Retinal pigment epithelial cell (primary cell): Measurements from ENCODE around the gene RAB7B.

ENCODE experiments used
- DNase-seq: peaks from one replicate; pipeline ENCODE4 v3.0.0-alpha.2; 2010; ENCODE audit warnings: low read depth
- H3K4me3 ChIP-seq: 2 replicates; pipeline ENCODE4 v1.5.1; 2011; ENCODE audit warnings: mild to moderate bottlenecking, low read length, control low read depth, moderate library complexity
- CTCF ChIP-seq: conservative IDR thresholded peaks from 2 replicates; pipeline ENCODE4 v1.5.1; 2011; ENCODE audit warnings: low read depth, low read length, control low read depth, inconsistent platforms

The RAB7B gene

GRCh38 chr1:206021626-206022365 is 18.6 kb upstream of the RAB7B start:
- no peak for TF ChIP-seq CTCF
- H3K4me3 ChIP-seq, result no peak overlapping the region
- DNase-seq, result no peak

- TF ChIP-seq CTCF, result no peak
- no peak for DNase-seq
- H3K4me3 ChIP-seq, result no peak overlapping the region
Observed at GRCh38 chr1:206021008-206021625, 17.9 kb upstream of the RAB7B start.

- H3K4me3 ChIP-seq, result no peak overlapping the region
- TF ChIP-seq CTCF, result no peak
- DNase-seq, result no peak
Observed at GRCh38 chr1:206020393-206021007, 17.3 kb upstream of the RAB7B start.

GRCh38 chr1:206015071-206015470 is 11.9 kb upstream of the RAB7B start:
- no peak overlapping the region for H3K4me3 ChIP-seq
- DNase-seq, result no peak
- TF ChIP-seq CTCF, result no peak

- no peak for TF ChIP-seq CTCF
- no peak overlapping the region for H3K4me3 ChIP-seq
- no peak for DNase-seq
Observed at GRCh38 chr1:206014601-206015000, 11.4 kb upstream of the RAB7B start.

GRCh38 chr1:206013026-206013795 is 10.0 kb upstream of the RAB7B start:
- no peak overlapping the region for H3K4me3 ChIP-seq
- no peak for TF ChIP-seq CTCF
- DNase-seq, result no peak
